ENCODE data around the gene POU6F2.

The POU6F2 gene

DNA sequence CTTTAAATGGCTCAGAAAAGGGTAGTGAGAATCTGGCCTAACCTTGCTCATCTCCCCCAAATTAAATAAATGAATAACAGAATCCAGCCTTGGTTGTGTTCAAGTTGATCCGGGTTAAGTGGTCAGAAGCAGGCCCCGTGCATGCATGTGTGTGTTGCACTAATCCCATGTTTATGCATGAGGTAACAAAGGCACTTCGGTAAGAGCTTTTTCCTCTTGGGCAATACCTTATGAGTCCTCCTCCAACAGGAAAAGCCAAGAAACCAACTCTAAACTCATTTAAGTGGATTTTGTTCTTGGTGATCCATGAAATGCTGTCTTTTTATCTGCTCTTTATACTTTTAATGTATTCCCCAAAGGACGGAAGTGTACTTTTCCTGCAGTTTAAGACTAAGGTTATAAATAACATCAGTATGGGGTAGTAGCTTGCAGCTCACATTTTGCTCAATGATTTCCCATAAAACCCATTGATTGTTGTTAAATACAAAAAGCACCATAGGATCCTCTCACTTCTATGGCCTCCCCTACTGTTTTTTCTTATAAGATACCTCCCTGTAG is 483.6 kb downstream of the POU6F2 start:
- Histone ChIP-seq H3K27ac (ENCODE audit: low read depth, low read length) (no peak overlapping the region), H3K27me3 (ENCODE audit: control insufficient read depth, low read length) (peaks cover 33% of the 10 kb centered on the region), H3K4me2 (ENCODE audit: low read length) (no peak overlapping the region), H3K36me3 (ENCODE audit: control insufficient read depth, low read length) (no peaks in the 10 kb centered on the region), H4K20me1 (ENCODE audit: control insufficient read depth, insufficient read depth, low read depth, low read length) (no peaks in the 10 kb centered on the region), H3K79me2 (ENCODE audit: control insufficient read depth, low read length) (no peaks in the 10 kb centered on the region), H3K4me3 (ENCODE audit: low read length) (no peak overlapping the region), H3K9me3 (ENCODE audit: control insufficient read depth, insufficient read depth, low read length) (no peaks in the 10 kb centered on the region), H3F3A (ENCODE audit: control insufficient read depth, insufficient read depth) (no peaks in the 10 kb centered on the region), H3K4me1 (ENCODE audit: control insufficient read depth, low read length) (no peaks in the 10 kb centered on the region), H3K9me2 (replicated peaks; ENCODE audit: control insufficient read depth, low read length) (no peaks in the 10 kb centered on the region)
- TF ChIP-seq, protein P1, sequence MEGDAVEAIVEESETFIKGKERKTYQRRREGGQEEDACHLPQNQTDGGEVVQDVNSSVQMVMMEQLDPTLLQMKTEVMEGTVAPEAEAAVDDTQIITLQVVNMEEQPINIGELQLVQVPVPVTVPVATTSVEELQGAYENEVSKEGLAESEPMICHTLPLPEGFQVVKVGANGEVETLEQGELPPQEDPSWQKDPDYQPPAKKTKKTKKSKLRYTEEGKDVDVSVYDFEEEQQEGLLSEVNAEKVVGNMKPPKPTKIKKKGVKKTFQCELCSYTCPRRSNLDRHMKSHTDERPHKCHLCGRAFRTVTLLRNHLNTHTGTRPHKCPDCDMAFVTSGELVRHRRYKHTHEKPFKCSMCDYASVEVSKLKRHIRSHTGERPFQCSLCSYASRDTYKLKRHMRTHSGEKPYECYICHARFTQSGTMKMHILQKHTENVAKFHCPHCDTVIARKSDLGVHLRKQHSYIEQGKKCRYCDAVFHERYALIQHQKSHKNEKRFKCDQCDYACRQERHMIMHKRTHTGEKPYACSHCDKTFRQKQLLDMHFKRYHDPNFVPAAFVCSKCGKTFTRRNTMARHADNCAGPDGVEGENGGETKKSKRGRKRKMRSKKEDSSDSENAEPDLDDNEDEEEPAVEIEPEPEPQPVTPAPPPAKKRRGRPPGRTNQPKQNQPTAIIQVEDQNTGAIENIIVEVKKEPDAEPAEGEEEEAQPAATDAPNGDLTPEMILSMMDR (IDR thresholded peaks at IDR 0.05; ENCODE audit: low read depth, low read length, poor library complexity, severe bottlenecking), result no peak
- no peak for TF ChIP-seq EZH2phosphoT487 (IDR thresholded peaks at IDR 0.05; ENCODE audit: borderline replicate concordance, low read length)

DNA sequence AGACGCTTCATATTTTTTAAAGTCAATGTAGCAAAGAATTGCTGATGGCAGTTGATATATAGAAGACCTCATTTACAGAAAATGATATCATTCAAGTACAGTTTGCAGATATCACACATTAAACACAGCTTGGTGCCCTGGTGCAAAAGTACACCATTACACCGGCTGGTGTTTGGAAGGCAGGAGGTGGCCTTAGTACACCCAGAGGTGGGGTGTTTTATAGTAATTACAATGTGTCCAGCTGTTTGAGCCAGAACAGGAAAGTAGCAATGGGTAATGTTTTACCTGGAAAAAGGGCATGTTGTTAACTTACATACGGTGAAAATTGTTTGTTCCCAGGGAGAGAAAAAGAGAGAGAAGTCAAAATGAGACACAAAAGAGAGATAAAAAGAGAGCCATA is 485.5 kb downstream of the POU6F2 start:
- H3K9me2 ChIP-seq (replicated peaks; ENCODE audit: control insufficient read depth, low read length), result no peaks in the 10 kb centered on the region
- no peaks in the 10 kb centered on the region for H3F3A ChIP-seq (ENCODE audit: control insufficient read depth, insufficient read depth)
- no peak for TF ChIP-seq EZH2phosphoT487 (IDR thresholded peaks at IDR 0.05; ENCODE audit: borderline replicate concordance, low read length)
- TF ChIP-seq, protein P1 (IDR thresholded peaks at IDR 0.05; ENCODE audit: low read depth, low read length, poor library complexity, severe bottlenecking), result no peak
- no peaks in the 10 kb centered on the region for H3K79me2 ChIP-seq (ENCODE audit: control insufficient read depth, low read length)
- H3K27me3 ChIP-seq (ENCODE audit: control insufficient read depth, low read length), result peaks cover 33% of the 10 kb centered on the region
- no peak overlapping the region for H3K4me3 ChIP-seq (ENCODE audit: low read length)
- no peaks in the 10 kb centered on the region for H3K36me3 ChIP-seq (ENCODE audit: control insufficient read depth, low read length)
- no peaks in the 10 kb centered on the region for H3K4me1 ChIP-seq (ENCODE audit: control insufficient read depth, low read length)
- H3K27ac ChIP-seq (ENCODE audit: low read depth, low read length), result no peak overlapping the region
- H3K9me3 ChIP-seq (ENCODE audit: control insufficient read depth, insufficient read depth, low read length), result no peaks in the 10 kb centered on the region
- H3K4me2 ChIP-seq (ENCODE audit: low read length), result no peak overlapping the region
- H4K20me1 ChIP-seq (ENCODE audit: control insufficient read depth, insufficient read depth, low read depth, low read length), result no peaks in the 10 kb centered on the region

DNA sequence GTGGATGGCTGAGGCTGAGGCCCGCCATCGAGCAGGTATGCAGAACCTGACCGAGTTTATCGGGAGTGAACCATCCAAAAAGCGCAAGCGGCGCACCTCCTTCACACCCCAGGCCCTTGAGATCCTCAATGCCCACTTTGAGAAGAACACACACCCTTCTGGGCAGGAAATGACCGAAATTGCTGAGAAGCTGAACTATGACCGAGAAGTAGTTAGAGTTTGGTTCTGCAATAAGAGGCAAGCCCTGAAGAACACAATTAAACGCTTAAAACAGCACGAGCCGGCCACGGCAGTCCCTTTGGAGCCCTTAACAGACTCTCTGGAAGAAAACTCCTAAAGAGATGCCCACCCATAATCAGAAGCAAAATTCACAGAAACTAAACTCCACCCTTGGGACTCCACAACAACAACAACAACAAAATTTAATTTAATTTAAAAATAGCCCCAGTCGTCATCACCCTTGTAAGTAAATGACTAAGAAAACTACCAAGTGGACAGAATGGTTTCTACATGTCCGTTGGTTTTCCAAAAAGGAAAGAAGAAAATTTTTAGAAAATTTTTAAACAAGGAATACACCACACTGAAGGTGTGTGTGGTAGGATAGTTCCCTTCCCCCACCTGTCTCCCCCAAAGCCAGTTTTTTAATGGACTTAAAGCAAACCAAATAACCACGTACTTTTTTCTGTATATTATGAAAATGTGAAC is 486.8 kb downstream of the POU6F2 start:
- Histone ChIP-seq H3K9me2 (replicated peaks; ENCODE audit: control insufficient read depth, low read length) (no peaks in the 10 kb centered on the region), H4K20me1 (ENCODE audit: control insufficient read depth, insufficient read depth, low read depth, low read length) (no peaks in the 10 kb centered on the region), H3K27me3 (ENCODE audit: control insufficient read depth, low read length) (peaks cover 33% of the 10 kb centered on the region), H3K27ac (ENCODE audit: low read depth, low read length) (no peak overlapping the region), H3K36me3 (ENCODE audit: control insufficient read depth, low read length) (no peaks in the 10 kb centered on the region), H3F3A (ENCODE audit: control insufficient read depth, insufficient read depth) (no peaks in the 10 kb centered on the region), H3K4me3 (ENCODE audit: low read length) (no peak overlapping the region), H3K79me2 (ENCODE audit: control insufficient read depth, low read length) (no peaks in the 10 kb centered on the region), H3K4me2 (ENCODE audit: low read length) (no peak overlapping the region), H3K4me1 (ENCODE audit: control insufficient read depth, low read length) (no peaks in the 10 kb centered on the region), H3K9me3 (ENCODE audit: control insufficient read depth, insufficient read depth, low read length) (no peaks in the 10 kb centered on the region)
- TF ChIP-seq, protein P1 (IDR thresholded peaks at IDR 0.05; ENCODE audit: low read depth, low read length, poor library complexity, severe bottlenecking), result no peak
- no peak for TF ChIP-seq EZH2phosphoT487 (IDR thresholded peaks at IDR 0.05; ENCODE audit: borderline replicate concordance, low read length)

All from DOHH2 (cell line).